NCI-H748 treated with DMSO at 0.1 percent for 48 hours (cell line): Measurements from ENCODE around the gene FGFR1OP2.
"Not testable (repeated sequence)": the region's sequence is repeated elsewhere in the genome, so short reads cannot be mapped to it uniquely, and the experiment has no call there.

Experiments used
- DNase-seq: peaks from one replicate; lab custom pipeline; 2025; lab: John Stamatoyannopoulos, UW

FGFR1OP2 gene

GRCh38 chr12:26941215-26941594, 2.9 kb downstream of the FGFR1OP2 start:
- no peak for DNase-seq

GRCh38 chr12:26948309-26948708, 10.0 kb downstream of the FGFR1OP2 start:
- DNase-seq = no peak

GRCh38 chr12:26953447-26953846, 15.2 kb downstream of the FGFR1OP2 start:
- no peak for DNase-seq

GRCh38 chr12:26954027-26954426, 15.8 kb downstream of the FGFR1OP2 start:
- DNase-seq = no peak

- not testable (repeated sequence) for DNase-seq
Observed at GRCh38 chr12:26961391-26961790, 23.1 kb downstream of the FGFR1OP2 start.

- DNase-seq = no peak
Observed at GRCh38 chr12:26961803-26962202, 23.5 kb downstream of the FGFR1OP2 start.

GRCh38 chr12:26963413-26963812, 25.1 kb downstream of the FGFR1OP2 start:
- DNase-seq = no peak

GRCh38 chr12:26966842-26967241, 28.6 kb downstream of the FGFR1OP2 start:
- DNase-seq = no peak

- DNase-seq = no peak
Observed at GRCh38 chr12:26970136-26970535, 31.9 kb downstream of the FGFR1OP2 start.

GRCh38 chr12:26971963-26972362, 33.7 kb downstream of the FGFR1OP2 start:
- no peak for DNase-seq

GRCh38 chr12:26976687-26977086, 38.4 kb downstream of the FGFR1OP2 start:
- DNase-seq = no peak

GRCh38 chr12:26978801-26979200, 40.5 kb downstream of the FGFR1OP2 start:
- no peak for DNase-seq

- DNase-seq = no peak
Observed at GRCh38 chr12:26979733-26980132, 41.5 kb downstream of the FGFR1OP2 start.

GRCh38 chr12:26982866-26983265, 44.6 kb downstream of the FGFR1OP2 start:
- DNase-seq = no peak

GRCh38 chr12:26987634-26988424, 49.6 kb downstream of the FGFR1OP2 start:
- no peak for DNase-seq

GRCh38 chr12:26988703-26989102, 50.4 kb downstream of the FGFR1OP2 start:
- no peak for DNase-seq

- no peak for DNase-seq
Observed at GRCh38 chr12:26989873-26990272, 51.6 kb downstream of the FGFR1OP2 start.

GRCh38 chr12:26991826-26992225, 53.6 kb downstream of the FGFR1OP2 start:
- DNase-seq = no peak

- no peak for DNase-seq
Observed at GRCh38 chr12:26994109-26994508, 55.8 kb downstream of the FGFR1OP2 start.

- no peak for DNase-seq
Observed at GRCh38 chr12:26995706-26996105, 57.4 kb downstream of the FGFR1OP2 start.

GRCh38 chr12:26997003-26997402, 58.7 kb downstream of the FGFR1OP2 start:
- no peak for DNase-seq

- no peak for DNase-seq
Observed at GRCh38 chr12:27000961-27001360, 62.7 kb downstream of the FGFR1OP2 start.

GRCh38 chr12:27001663-27002062, 63.4 kb downstream of the FGFR1OP2 start:
- DNase-seq = no peak

- DNase-seq = no peak
Observed at GRCh38 chr12:27002141-27002540, 63.9 kb downstream of the FGFR1OP2 start.
